HepG2 (cell line): ENCODE results near the gene LCORL. TPM values are rescaled to one million over a fixed set of nuclear protein-coding genes. Genes with fewer than 3 reads are reported as not detected.

Experiments used
- CSRNP2 ChIP-seq: sonication (generic); formaldehyde crosslinking; conservative IDR thresholded peaks from 2 replicates; pipeline ENCODE4 v1.8.0; 2022; ENCODE audit warnings: low read depth, missing genetic modification reagents
- FOXA1 ChIP-seq, 2 experiments: fragments of 450-650 bp in 1 of 2; sonication (generic) in 1 of 2; formaldehyde crosslinking in 1 of 2; IDR thresholded peaks; 2 replicates each; pipeline versions ENCODE4 v1.4.0 to v1.6.1; 2016 to 2020; ENCODE audit warnings: missing genetic modification reagents in 1 of 2
- HINFP ChIP-seq: sonication (generic); formaldehyde crosslinking; IDR thresholded peaks from 2 replicates; pipeline ENCODE4 v1.4.0; 2020; ENCODE audit warnings: low read depth, mild to moderate bottlenecking, missing genetic modification reagents
- MAFF ChIP-seq: IDR thresholded peaks from 2 replicates; pipeline ENCODE4 v1.6.1; 2011; ENCODE audit warnings: low read depth, low read length, improper control_type of control experiment
- NFRKB ChIP-seq: fragments of 450-650 bp; IDR thresholded peaks from 2 replicates; pipeline ENCODE4 v1.6.1; 2017
- ONECUT2 ChIP-seq: sonication (generic); formaldehyde crosslinking; IDR thresholded peaks from 2 replicates; pipeline ENCODE4 v1.4.0; 2020; ENCODE audit warnings: missing genetic modification reagents
- POLR2AphosphoS5 ChIP-seq: IDR thresholded peaks from 2 replicates; pipeline ENCODE4 v1.6.1; 2012; ENCODE audit warnings: low read depth, low read length
- SNAI1 ChIP-seq: sonication (generic); formaldehyde crosslinking; IDR thresholded peaks from 2 replicates; pipeline ENCODE4 v1.5.0; 2020; ENCODE audit warnings: mild to moderate bottlenecking, missing genetic modification reagents, borderline replicate concordance
- ZBTB20 ChIP-seq: sonication (generic); formaldehyde crosslinking; IDR thresholded peaks from 2 replicates; pipeline ENCODE4 v1.8.1; 2023; ENCODE audit warnings: missing genetic modification reagents, low read depth, mild to moderate bottlenecking, borderline replicate concordance
- ZBTB3 ChIP-seq: sonication (generic); formaldehyde crosslinking; IDR thresholded peaks from 2 replicates; pipeline ENCODE4 v1.4.0; 2020; ENCODE audit warnings: low read depth, mild to moderate bottlenecking, moderate library complexity, missing genetic modification reagents, borderline replicate concordance
- ZC3H4 ChIP-seq: sonication (generic); formaldehyde crosslinking; IDR thresholded peaks from 2 replicates; pipeline ENCODE4 v1.4.0; 2020; ENCODE audit warnings: missing genetic modification reagents, borderline replicate concordance
- ZFP62 ChIP-seq: sonication (generic); formaldehyde crosslinking; IDR thresholded peaks from 2 replicates; pipeline ENCODE4 v1.4.0; 2020; ENCODE audit warnings: missing genetic modification reagents
- ZNF124 ChIP-seq: sonication (generic); formaldehyde crosslinking; IDR thresholded peaks from 2 replicates; pipeline ENCODE4 v1.4.0; 2020; ENCODE audit warnings: missing genetic modification reagents
- ZNF205 ChIP-seq: IDR thresholded peaks from 2 replicates; pipeline ENCODE4 v1.6.1; 2018; ENCODE audit warnings: missing biosample characterization, missing genetic modification reagents
- ZNF629 ChIP-seq: sonication (generic); formaldehyde crosslinking; conservative IDR thresholded peaks from 2 replicates; pipeline ENCODE4 v1.5.0; 2020; ENCODE audit warnings: missing genetic modification reagents
- polyA plus RNA-seq, 8 experiments: library from polyadenylated mRNA; depleted of rRNA in 3 of 8; stranded (reverse) in 7 of 8; unstranded in 1 of 8; fragments of >200 nt; fragmentation: Illumina TruSeq in 4 of 8; extraction: Trizol in 4 of 8; gene quantifications; 2 replicates each; pipeline versions ENCODE4 v1.2.1 to v1.2.3, GENCODE V29; 2011 to 2016; ENCODE audit warnings: low read depth in 4 of 8, missing spikeins in 1 of 8, mixed read lengths in 1 of 8; ENCODE audit not compliant: insufficient read depth in 1 of 8
- total RNA-seq, 5 experiments: library from RNA; depleted of rRNA; stranded (reverse); fragments of >200 nt; fragmentation: Illumina TruSeq; extraction: Trizol; gene quantifications; 2 replicates each; pipeline ENCODE4 v1.2.3, GENCODE V29; 2016; ENCODE audit warnings: low read depth in 1 of 5
- TF ChIP-seq, protein P1 (sequence below): sonication (generic); formaldehyde crosslinking; conservative IDR thresholded peaks from 2 replicates; pipeline ENCODE4 v1.8.1; 2023; ENCODE audit warnings: missing genetic modification reagents
- TF ChIP-seq, protein P2 (sequence below): sonication (generic); formaldehyde crosslinking; IDR thresholded peaks from 2 replicates; pipeline ENCODE4 v1.4.0; 2020; ENCODE audit warnings: missing genetic modification reagents, borderline replicate concordance
- TF ChIP-seq, protein P3 (sequence below): IDR thresholded peaks from 2 replicates; pipeline ENCODE4 v1.6.1; 2012; ENCODE audit warnings: low read length, improper control_type of control experiment

Gene LCORL
- total and polyA plus RNA-seq, 2 of the 13 experiments (the other 11 are each of a cell fraction or from before 2014, with no cell fraction given), result 5.3 to 14.5 TPM

DNA sequence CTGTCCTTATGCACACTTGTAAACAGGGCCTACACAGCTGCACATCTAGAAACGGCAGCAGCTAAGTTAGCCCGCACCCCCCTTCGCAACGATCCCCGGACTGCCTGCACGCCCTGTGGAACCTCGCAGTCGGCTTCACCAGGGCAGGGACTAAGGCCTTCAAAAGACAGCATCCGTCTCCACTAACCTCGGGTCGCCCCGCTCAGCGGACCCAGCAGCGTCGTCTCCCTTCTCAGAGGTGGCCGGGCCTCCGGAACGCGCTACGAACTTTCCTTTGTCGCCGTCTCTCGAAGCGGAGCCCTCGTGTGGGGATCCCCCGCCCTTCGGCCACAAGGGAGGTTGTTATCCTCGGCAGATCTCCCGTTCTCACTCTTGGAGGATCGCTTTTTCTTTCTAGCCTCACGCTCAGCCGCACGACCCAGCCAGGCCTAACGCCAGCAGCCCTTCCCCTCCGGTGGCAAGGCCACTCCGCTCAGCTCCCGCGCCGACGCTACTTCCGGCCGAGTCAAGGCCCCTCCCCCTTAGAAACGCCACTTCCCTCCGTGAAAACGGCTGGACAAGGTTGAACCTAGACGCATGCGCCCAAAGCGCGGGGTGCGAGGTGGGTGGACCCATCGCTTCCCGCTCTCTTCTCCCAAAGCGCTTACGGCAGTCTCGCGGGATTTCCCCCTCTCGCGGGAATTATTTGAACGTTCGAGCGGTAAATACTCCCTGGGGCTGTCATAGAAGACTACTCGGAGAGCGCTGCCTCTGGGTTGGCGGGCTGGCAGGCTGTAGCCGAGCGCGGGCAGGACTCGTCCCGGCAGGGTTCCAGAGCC is 211.1 kb downstream of the LCORL start, which contains the start of the genes DCAF16 and NCAPG (continued):
- TF ChIP-seq SNAI1 (CRISPR knock-in tag) (no peak), ZNF205 (peak; percentile 66), FOXA1 (IDR thresholded peaks at IDR 0.05) (no peak), FOXA1 (CRISPR knock-in tag; IDR thresholded peaks at IDR 0.05) (peak; percentile 15), ZNF124 (0 out of 2 replicates have a peak, but pooled peaks have one; percentile 46), HINFP (CRISPR knock-in tag) (peak; percentile 53; the same call in 1 of the 2 replicates), ZFP62 (CRISPR knock-in tag) (no peak), ZBTB3 (no peak), ZBTB20 (peak; percentile 80; the same call in 1 of the 2 replicates), CSRNP2 (CRISPR knock-in tag) (peak; percentile 88; the same call in 1 of the 2 replicates), ZNF629 (CRISPR knock-in tag) (no peak), ONECUT2 (CRISPR knock-in tag) (no peak), NFRKB (no peak), ZC3H4 (CRISPR knock-in tag) (no peak), MAFF (0 out of 2 replicates have a peak, but pooled peaks have one; percentile 3), POLR2AphosphoS5 (peak; percentile 93)
- TF ChIP-seq, protein P1, sequence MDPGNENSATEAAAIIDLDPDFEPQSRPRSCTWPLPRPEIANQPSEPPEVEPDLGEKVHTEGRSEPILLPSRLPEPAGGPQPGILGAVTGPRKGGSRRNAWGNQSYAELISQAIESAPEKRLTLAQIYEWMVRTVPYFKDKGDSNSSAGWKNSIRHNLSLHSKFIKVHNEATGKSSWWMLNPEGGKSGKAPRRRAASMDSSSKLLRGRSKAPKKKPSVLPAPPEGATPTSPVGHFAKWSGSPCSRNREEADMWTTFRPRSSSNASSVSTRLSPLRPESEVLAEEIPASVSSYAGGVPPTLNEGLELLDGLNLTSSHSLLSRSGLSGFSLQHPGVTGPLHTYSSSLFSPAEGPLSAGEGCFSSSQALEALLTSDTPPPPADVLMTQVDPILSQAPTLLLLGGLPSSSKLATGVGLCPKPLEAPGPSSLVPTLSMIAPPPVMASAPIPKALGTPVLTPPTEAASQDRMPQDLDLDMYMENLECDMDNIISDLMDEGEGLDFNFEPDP, result no peak
- TF ChIP-seq, protein P2, sequence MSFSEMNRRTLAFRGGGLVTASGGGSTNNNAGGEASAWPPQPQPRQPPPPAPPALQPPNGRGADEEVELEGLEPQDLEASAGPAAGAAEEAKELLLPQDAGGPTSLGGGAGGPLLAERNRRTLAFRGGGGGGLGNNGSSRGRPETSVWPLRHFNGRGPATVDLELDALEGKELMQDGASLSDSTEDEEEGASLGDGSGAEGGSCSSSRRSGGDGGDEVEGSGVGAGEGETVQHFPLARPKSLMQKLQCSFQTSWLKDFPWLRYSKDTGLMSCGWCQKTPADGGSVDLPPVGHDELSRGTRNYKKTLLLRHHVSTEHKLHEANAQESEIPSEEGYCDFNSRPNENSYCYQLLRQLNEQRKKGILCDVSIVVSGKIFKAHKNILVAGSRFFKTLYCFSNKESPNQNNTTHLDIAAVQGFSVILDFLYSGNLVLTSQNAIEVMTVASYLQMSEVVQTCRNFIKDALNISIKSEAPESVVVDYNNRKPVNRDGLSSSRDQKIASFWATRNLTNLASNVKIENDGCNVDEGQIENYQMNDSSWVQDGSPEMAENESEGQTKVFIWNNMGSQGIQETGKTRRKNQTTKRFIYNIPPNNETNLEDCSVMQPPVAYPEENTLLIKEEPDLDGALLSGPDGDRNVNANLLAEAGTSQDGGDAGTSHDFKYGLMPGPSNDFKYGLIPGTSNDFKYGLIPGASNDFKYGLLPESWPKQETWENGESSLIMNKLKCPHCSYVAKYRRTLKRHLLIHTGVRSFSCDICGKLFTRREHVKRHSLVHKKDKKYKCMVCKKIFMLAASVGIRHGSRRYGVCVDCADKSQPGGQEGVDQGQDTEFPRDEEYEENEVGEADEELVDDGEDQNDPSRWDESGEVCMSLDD (CRISPR knock-in tag), result no peak
- TF ChIP-seq, protein P3, sequence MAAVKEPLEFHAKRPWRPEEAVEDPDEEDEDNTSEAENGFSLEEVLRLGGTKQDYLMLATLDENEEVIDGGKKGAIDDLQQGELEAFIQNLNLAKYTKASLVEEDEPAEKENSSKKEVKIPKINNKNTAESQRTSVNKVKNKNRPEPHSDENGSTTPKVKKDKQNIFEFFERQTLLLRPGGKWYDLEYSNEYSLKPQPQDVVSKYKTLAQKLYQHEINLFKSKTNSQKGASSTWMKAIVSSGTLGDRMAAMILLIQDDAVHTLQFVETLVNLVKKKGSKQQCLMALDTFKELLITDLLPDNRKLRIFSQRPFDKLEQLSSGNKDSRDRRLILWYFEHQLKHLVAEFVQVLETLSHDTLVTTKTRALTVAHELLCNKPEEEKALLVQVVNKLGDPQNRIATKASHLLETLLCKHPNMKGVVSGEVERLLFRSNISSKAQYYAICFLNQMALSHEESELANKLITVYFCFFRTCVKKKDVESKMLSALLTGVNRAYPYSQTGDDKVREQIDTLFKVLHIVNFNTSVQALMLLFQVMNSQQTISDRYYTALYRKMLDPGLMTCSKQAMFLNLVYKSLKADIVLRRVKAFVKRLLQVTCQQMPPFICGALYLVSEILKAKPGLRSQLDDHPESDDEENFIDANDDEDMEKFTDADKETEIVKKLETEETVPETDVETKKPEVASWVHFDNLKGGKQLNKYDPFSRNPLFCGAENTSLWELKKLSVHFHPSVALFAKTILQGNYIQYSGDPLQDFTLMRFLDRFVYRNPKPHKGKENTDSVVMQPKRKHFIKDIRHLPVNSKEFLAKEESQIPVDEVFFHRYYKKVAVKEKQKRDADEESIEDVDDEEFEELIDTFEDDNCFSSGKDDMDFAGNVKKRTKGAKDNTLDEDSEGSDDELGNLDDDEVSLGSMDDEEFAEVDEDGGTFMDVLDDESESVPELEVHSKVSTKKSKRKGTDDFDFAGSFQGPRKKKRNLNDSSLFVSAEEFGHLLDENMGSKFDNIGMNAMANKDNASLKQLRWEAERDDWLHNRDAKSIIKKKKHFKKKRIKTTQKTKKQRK, result no peak
